H9 (cell line): ENCODE data around the gene KLHL28. TPM values are rescaled to one million over a fixed set of nuclear protein-coding genes. Genes with fewer than 3 reads are reported as not detected.

ENCODE experiments used
- DNase-seq: peaks from one replicate; pipeline ENCODE4 v3.0.0-alpha.2; 2017
- H2AFZ ChIP-seq: one replicate; pipeline ENCODE4 v1.6.1; 2013; ENCODE audit warnings: mild to moderate bottlenecking, low read length, control low read depth, moderate library complexity
- H2AK5ac ChIP-seq: 2 replicates; pipeline ENCODE4 v1.6.1; 2013; ENCODE audit warnings: low read length, control low read depth, mixed read lengths; ENCODE audit not compliant: insufficient read length
- H2BK120ac ChIP-seq: one replicate; pipeline ENCODE4 v1.6.1; 2013; ENCODE audit warnings: low read depth, mild to moderate bottlenecking, low read length, control low read depth, inconsistent platforms; ENCODE audit not compliant: poor library complexity, severe bottlenecking
- H2BK12ac ChIP-seq: 2 replicates; pipeline ENCODE4 v1.6.1; 2013; ENCODE audit warnings: low read length, control low read depth, mixed read lengths, low read depth; ENCODE audit not compliant: insufficient read length
- H2BK15ac ChIP-seq: 2 replicates; pipeline ENCODE4 v1.6.1; 2013; ENCODE audit warnings: low read depth, low read length, control low read depth
- H2BK20ac ChIP-seq: one replicate; pipeline ENCODE4 v1.6.1; 2013; ENCODE audit warnings: low read depth, mild to moderate bottlenecking, low read length, control low read depth, inconsistent platforms; ENCODE audit not compliant: poor library complexity, severe bottlenecking
- H2BK5ac ChIP-seq: 2 replicates; pipeline ENCODE4 v1.6.1; 2013; ENCODE audit warnings: low read length, control low read depth, mixed read lengths; ENCODE audit not compliant: insufficient read length
- H3K14ac ChIP-seq: 2 replicates; pipeline ENCODE4 v1.6.1; 2013; ENCODE audit warnings: low read length, control low read depth; ENCODE audit not compliant: insufficient read depth
- H3K18ac ChIP-seq: 2 replicates; pipeline ENCODE4 v1.6.1; 2013; ENCODE audit warnings: low read depth, mild to moderate bottlenecking, mixed read lengths, low read length, control low read depth; ENCODE audit not compliant: insufficient read length
- H3K23ac ChIP-seq: 2 replicates; pipeline ENCODE4 v1.6.1; 2013; ENCODE audit warnings: low read length, control low read depth, mixed read lengths, low read depth; ENCODE audit not compliant: insufficient read length
- H3K23me2 ChIP-seq: 2 replicates; pipeline ENCODE4 v1.6.1; 2013; ENCODE audit warnings: low read depth, mild to moderate bottlenecking, mixed read lengths, low read length, control low read depth; ENCODE audit not compliant: insufficient read length, poor library complexity, severe bottlenecking
- H3K27ac ChIP-seq: 2 replicates; pipeline ENCODE4 v1.5.1; 2013; ENCODE audit warnings: low read length, control low read depth, mixed read lengths, low read depth; ENCODE audit not compliant: insufficient read length
- H3K27me3 ChIP-seq: 2 replicates; pipeline ENCODE4 v1.6.1; 2013; ENCODE audit warnings: low read length, control low read depth, inconsistent platforms; ENCODE audit not compliant: insufficient read depth
- H3K4ac ChIP-seq: 2 replicates; pipeline ENCODE4 v1.6.1; 2013; ENCODE audit warnings: low read depth, mild to moderate bottlenecking, control low read depth, inconsistent platforms, low read length, moderate library complexity
- H3K4me1 ChIP-seq: 2 replicates; pipeline ENCODE4 v1.6.1; 2013; ENCODE audit warnings: low read length, control low read depth, inconsistent platforms; ENCODE audit not compliant: insufficient read depth
- H3K4me2 ChIP-seq: 2 replicates; pipeline ENCODE4 v1.6.1; 2013; ENCODE audit warnings: low read length, control low read depth, mixed read lengths; ENCODE audit not compliant: insufficient read length, insufficient read depth
- H3K56ac ChIP-seq: 2 replicates; pipeline ENCODE4 v1.6.1; 2013; ENCODE audit warnings: low read depth, mild to moderate bottlenecking, mixed read lengths, low read length, control low read depth; ENCODE audit not compliant: insufficient read length
- H3K79me1 ChIP-seq: 2 replicates; pipeline ENCODE4 v1.6.1; 2013; ENCODE audit warnings: low read depth, mild to moderate bottlenecking, moderate library complexity, low read length, control low read depth, inconsistent platforms; ENCODE audit not compliant: insufficient read depth, poor library complexity, severe bottlenecking
- H3K79me2 ChIP-seq: 2 replicates; pipeline ENCODE4 v1.6.1; 2013; ENCODE audit warnings: low read length, control low read depth, inconsistent platforms; ENCODE audit not compliant: insufficient read depth
- H3K9ac ChIP-seq: 2 replicates; pipeline ENCODE4 v1.6.1; 2013; ENCODE audit warnings: low read length, control low read depth, mixed read lengths; ENCODE audit not compliant: insufficient read length; ENCODE audit errors: extremely low read depth
- H3K9me3 ChIP-seq: one replicate; pipeline ENCODE4 v1.6.1; 2013; ENCODE audit warnings: low read depth, low read length, inconsistent platforms; ENCODE audit not compliant: control insufficient read depth
- H3T11ph ChIP-seq: one replicate; pipeline ENCODE4 v1.6.1; 2013; ENCODE audit warnings: mild to moderate bottlenecking, low read length, control low read depth, inconsistent platforms
- H4K20me1 ChIP-seq: one replicate; pipeline ENCODE4 v1.6.1; 2013; ENCODE audit not compliant: control insufficient read depth, insufficient read length, insufficient read depth
- H4K5ac ChIP-seq: 2 replicates; pipeline ENCODE4 v1.6.1; 2013; ENCODE audit warnings: low read depth, mild to moderate bottlenecking, mixed read lengths, low read length, control low read depth; ENCODE audit not compliant: insufficient read length
- H4K8ac ChIP-seq: replicated peaks from 2 replicates; pipeline ENCODE4 v1.6.1; 2013; ENCODE audit warnings: low read length, control low read depth, mixed read lengths, low read depth; ENCODE audit not compliant: insufficient read length
- H4K91ac ChIP-seq: 2 replicates; pipeline ENCODE4 v1.6.1; 2013; ENCODE audit warnings: low read depth, mild to moderate bottlenecking, moderate library complexity, mixed read lengths, low read length, control low read depth; ENCODE audit not compliant: insufficient read length
- H3K27ac Mint-ChIP-seq, 3 experiments: 2 replicates in 2 of 3; 3 replicates in 1 of 3; pipeline ENCODE4 v1.8.0; 2020 to 2021; ENCODE audit warnings: mixed read lengths in 3 of 3, mild to moderate bottlenecking in 1 of 3, moderate library complexity in 1 of 3
- H3K27me3 Mint-ChIP-seq: 2 replicates; pipeline ENCODE4 v1.8.0; 2021; ENCODE audit warnings: low read depth, mild to moderate bottlenecking, moderate library complexity, mixed read lengths
- H3K36me3 Mint-ChIP-seq, 3 experiments: 2 replicates in 2 of 3; 3 replicates in 1 of 3; pipeline ENCODE4 v1.8.0; 2020 to 2021; ENCODE audit warnings: low read depth in 3 of 3, mixed read lengths in 3 of 3; ENCODE audit not compliant: insufficient read depth in 1 of 3
- H3K4me1 Mint-ChIP-seq, 2 experiments: 2 replicates each; pipeline ENCODE4 v1.8.0; 2020; ENCODE audit warnings: mixed read lengths in 2 of 2
- H3K4me3 Mint-ChIP-seq, 2 experiments: 2 replicates in 1 of 2; 3 replicates in 1 of 2; pipeline ENCODE4 v1.8.0; 2020 to 2021; ENCODE audit warnings: mild to moderate bottlenecking in 2 of 2, mixed read lengths in 2 of 2, moderate library complexity in 1 of 2
- H3K9me3 Mint-ChIP-seq, 2 experiments: 2 replicates in 1 of 2; 3 replicates in 1 of 2; pipeline ENCODE4 v1.8.0; 2020; ENCODE audit warnings: mild to moderate bottlenecking in 2 of 2, mixed read lengths in 2 of 2, moderate library complexity in 1 of 2
- CTCF ChIP-seq: fragments of 200-600 bp; sonication (generic); conservative IDR thresholded peaks from 3 replicates; pipeline ENCODE4 v1.8.0; 2021; ENCODE audit warnings: antibody characterized with exemption, mild to moderate bottlenecking
- WGBS: extraction: QIAGEN DNeasy Blood & Tissue Kit; methylation state at CpG from one replicate; pipeline ENCODE4 v1.1.7; 2013; ENCODE audit warnings: missing lambda C conversion rate, low lambda C conversion rate, mixed read lengths; ENCODE audit not compliant: insufficient read length; ENCODE audit errors: extremely low coverage; 5-methylcytosine and 5-hydroxymethylcytosine counted together
- total RNA-seq: library from RNA; stranded (reverse); gene quantifications from 2 replicates; pipeline ENCODE4 v1.2.1, GENCODE V29; 2021

Gene KLHL28
- total RNA-seq, 1 experiment from 2014 or later: 10.2 TPM

GRCh38 chr14:44897041-44897844 is 64.5 kb downstream of the KLHL28 start:
- Mint-ChIP-seq H3K27me3 (no peaks in the 10 kb centered on the region), H3K27ac (peak overlapping the region; percentile 94 to 98 (median 96); a peak in 6 of 7 replicates), H3K9me3 (peaks cover 0 to 2% of the 10 kb centered on the region in 2 experiments; a peak in 1 of 5 replicates), H3K4me1 (peaks cover 12 to 14% of the 10 kb centered on the region in 2 experiments), H3K4me3 (peak overlapping the region; percentile 87 to 94), H3K36me3 (peaks cover 0 to 2% (median 1%) of the 10 kb centered on the region in 3 experiments; a peak in 3 of 7 replicates)
- H3K23ac ChIP-seq: no peak overlapping the region
- H2BK20ac ChIP-seq: no peak overlapping the region
- no peaks in the 10 kb centered on the region for H3K9me3 ChIP-seq
- no peaks in the 10 kb centered on the region for H3K4me1 ChIP-seq
- peak overlapping the region; percentile 86 for H3K4me2 ChIP-seq
- H3K23me2 ChIP-seq: no peaks in the 10 kb centered on the region
- no peak overlapping the region for H3K27ac ChIP-seq
- no peak overlapping the region for H2BK12ac ChIP-seq
- peak overlapping the region; percentile 61 for H3K18ac ChIP-seq
- H4K8ac ChIP-seq: no peak overlapping the region
- WGBS: no CpG with 5 or more reads among the region's 81 CpGs
- H3K79me2 ChIP-seq: no peaks in the 10 kb centered on the region
- no peaks in the 10 kb centered on the region for H3K79me1 ChIP-seq
- H3K27me3 ChIP-seq: no peaks in the 10 kb centered on the region
- no peak overlapping the region for H4K91ac ChIP-seq
- no peak overlapping the region for H3K56ac ChIP-seq
- no peak overlapping the region for H4K5ac ChIP-seq
- H4K20me1 ChIP-seq: no peaks in the 10 kb centered on the region
- TF ChIP-seq CTCF: no peak
- peak; percentile 97 for DNase-seq
- H2AK5ac ChIP-seq: no peak overlapping the region
- no peak overlapping the region for H2BK5ac ChIP-seq
- H2AFZ ChIP-seq: no peak overlapping the region
- H3K4ac ChIP-seq: no peak overlapping the region
- peak overlapping the region; percentile 91 for H3K9ac ChIP-seq
- peak overlapping the region; percentile 88 for H3K14ac ChIP-seq
- H2BK120ac ChIP-seq: no peak overlapping the region
- no peak overlapping the region for H2BK15ac ChIP-seq
- H3T11ph ChIP-seq: no peak overlapping the region
